PC-9 (cell line): ENCODE data around the gene KL. TPM values are rescaled to one million over a fixed set of nuclear protein-coding genes. Genes with fewer than 3 reads are reported as not detected.

ENCODE experiments used
- BruUV-seq: library from RNA; stranded (reverse); fragments of 400-500 nt; replicated peaks from 2 replicates; lab custom pipeline; 2021; lab: Mats Ljungman, UMichigan
- CTCF ChIA-PET: fragments of 300-600 bp; sonication (Branson Sonifier 250); formaldehyde crosslinking; loops from one replicate; lab custom pipeline; 2022; ENCODE audit warnings: antibody characterized with exemption; lab: Charles Lee
- POLR2A ChIA-PET: fragments of 300-600 bp; sonication (Branson Sonifier 250); formaldehyde crosslinking; loops from one replicate; lab custom pipeline; 2022; ENCODE audit warnings: antibody characterized with exemption; ENCODE audit not compliant: unreplicated experiment; lab: Charles Lee
- DNase-seq, 2 experiments: peaks; one replicate each; pipeline versions ENCODE4 v3.0.0 to v3.0.0-alpha.2; 2015 to 2022; ENCODE audit warnings: mixed read lengths in 1 of 2
- H2AFZ ChIP-seq: fragments of 200-600 bp; sonication (generic); 2 replicates; pipeline ENCODE4 v1.8.1; 2017; ENCODE audit warnings: antibody characterized with exemption
- H3F3A ChIP-seq: fragments of 200-600 bp; sonication (generic); 2 replicates; pipeline ENCODE4 v1.8.1; 2017; ENCODE audit warnings: antibody characterized with exemption, mild to moderate bottlenecking, low read depth; ENCODE audit not compliant: insufficient read depth
- H3K27ac ChIP-seq: fragments of 200-600 bp; sonication (generic); 2 replicates; pipeline ENCODE4 v1.6.1; 2016; ENCODE audit warnings: mixed run types
- H3K27me3 ChIP-seq: fragments of 200-600 bp; sonication (generic); 2 replicates; pipeline ENCODE4 v1.6.1; 2016; ENCODE audit warnings: low read depth, mixed run types; ENCODE audit not compliant: insufficient read depth
- H3K36me3 ChIP-seq: fragments of 200-600 bp; sonication (generic); 2 replicates; pipeline ENCODE4 v1.6.1; 2016; ENCODE audit warnings: low read depth, mixed run types
- H3K4me1 ChIP-seq: fragments of 200-600 bp; sonication (generic); replicated peaks from 2 replicates; pipeline ENCODE4 v1.6.1; 2016; ENCODE audit warnings: mixed run types; ENCODE audit not compliant: insufficient read depth
- H3K4me2 ChIP-seq: fragments of 200-600 bp; sonication (generic); 2 replicates; pipeline ENCODE4 v1.6.1; 2017; ENCODE audit warnings: mixed run types
- H3K4me3 ChIP-seq: fragments of 200-600 bp; sonication (generic); 2 replicates; pipeline ENCODE4 v1.6.1; 2016; ENCODE audit warnings: mixed run types
- H3K79me2 ChIP-seq: fragments of 200-600 bp; sonication (generic); 2 replicates; pipeline ENCODE4 v1.6.1; 2017; ENCODE audit warnings: low read depth, mixed run types
- H3K9me2 ChIP-seq: fragments of 200-600 bp; sonication (generic); 2 replicates; pipeline ENCODE4 v1.8.1; 2017; ENCODE audit warnings: mild to moderate bottlenecking; ENCODE audit not compliant: insufficient read depth
- H3K9me3 ChIP-seq: fragments of 200-600 bp; sonication (generic); 2 replicates; pipeline ENCODE4 v1.8.1; 2016; ENCODE audit warnings: low read depth; ENCODE audit not compliant: insufficient read depth
- H4K20me1 ChIP-seq: fragments of 200-600 bp; sonication (generic); 2 replicates; pipeline ENCODE4 v1.8.1; 2017; ENCODE audit not compliant: insufficient read depth
- EZH2 ChIP-seq: fragments of 200-600 bp; sonication (generic); IDR thresholded peaks from 2 replicates; pipeline ENCODE4 v1.8.0; 2017; ENCODE audit warnings: antibody characterized with exemption, low read depth
- intact Hi-C: fragments of 100-400 bp; cut with micrococcal nuclease; formaldehyde crosslinking; loops from one replicate; pipeline ENCODE4 v1.10.0; 2022; ENCODE audit not compliant: unreplicated experiment
- total RNA-seq: library from RNA; stranded (reverse); gene quantifications from 2 replicates; pipeline ENCODE4 v1.2.3, GENCODE V29; 2021
- TF ChIP-seq, protein P1 (sequence below): fragments of 200-600 bp; sonication (generic); conservative IDR thresholded peaks from 2 replicates; pipeline ENCODE4 v1.6.1; 2017; ENCODE audit warnings: mixed run types, antibody characterized with exemption, mild to moderate bottlenecking, moderate library complexity

KL gene
- total RNA-seq, 1 experiment from 2014 or later, result 1.4 TPM

DNA sequence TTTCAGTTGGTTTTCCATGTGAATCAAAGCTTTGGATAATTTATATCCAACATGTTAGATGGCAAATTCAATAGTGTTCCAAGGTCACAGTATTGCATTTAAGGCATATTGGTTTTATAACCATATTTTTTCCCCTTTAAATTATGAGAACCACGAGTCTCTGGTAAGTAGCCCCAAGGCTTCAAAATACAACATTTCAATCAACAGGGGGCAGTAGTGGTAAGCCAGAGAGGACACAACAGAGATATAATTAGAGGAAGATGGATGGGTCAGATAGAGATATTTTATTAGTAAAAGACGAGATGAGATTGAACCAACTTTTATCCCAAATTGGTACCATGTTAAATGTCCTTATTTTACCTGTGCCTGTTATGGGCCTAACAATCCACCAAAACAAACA is 53.1 kb downstream of the KL start:
- Histone ChIP-seq H3K27ac (no peak overlapping the region), H3K79me2 (no peaks in the 10 kb centered on the region), H2AFZ (no peak overlapping the region), H3K9me2 (no peaks in the 10 kb centered on the region), H3F3A (no peaks in the 10 kb centered on the region), H3K27me3 (no peaks in the 10 kb centered on the region), H4K20me1 (no peaks in the 10 kb centered on the region), H3K4me1 (no peaks in the 10 kb centered on the region), H3K36me3 (no peaks in the 10 kb centered on the region), H3K4me2 (no peak overlapping the region), H3K9me3 (no peaks in the 10 kb centered on the region; the same call in 1 of the 2 replicates), H3K4me3 (no peak overlapping the region)
- TF ChIP-seq, protein P1, sequence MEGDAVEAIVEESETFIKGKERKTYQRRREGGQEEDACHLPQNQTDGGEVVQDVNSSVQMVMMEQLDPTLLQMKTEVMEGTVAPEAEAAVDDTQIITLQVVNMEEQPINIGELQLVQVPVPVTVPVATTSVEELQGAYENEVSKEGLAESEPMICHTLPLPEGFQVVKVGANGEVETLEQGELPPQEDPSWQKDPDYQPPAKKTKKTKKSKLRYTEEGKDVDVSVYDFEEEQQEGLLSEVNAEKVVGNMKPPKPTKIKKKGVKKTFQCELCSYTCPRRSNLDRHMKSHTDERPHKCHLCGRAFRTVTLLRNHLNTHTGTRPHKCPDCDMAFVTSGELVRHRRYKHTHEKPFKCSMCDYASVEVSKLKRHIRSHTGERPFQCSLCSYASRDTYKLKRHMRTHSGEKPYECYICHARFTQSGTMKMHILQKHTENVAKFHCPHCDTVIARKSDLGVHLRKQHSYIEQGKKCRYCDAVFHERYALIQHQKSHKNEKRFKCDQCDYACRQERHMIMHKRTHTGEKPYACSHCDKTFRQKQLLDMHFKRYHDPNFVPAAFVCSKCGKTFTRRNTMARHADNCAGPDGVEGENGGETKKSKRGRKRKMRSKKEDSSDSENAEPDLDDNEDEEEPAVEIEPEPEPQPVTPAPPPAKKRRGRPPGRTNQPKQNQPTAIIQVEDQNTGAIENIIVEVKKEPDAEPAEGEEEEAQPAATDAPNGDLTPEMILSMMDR, result no peak
- no peak for TF ChIP-seq EZH2
- BruUV-seq, result no TSS peak
- no peak for DNase-seq
- ChIA-PET POLR2A (no interaction called here), CTCF (no interaction called here)
- intact Hi-C loops, result no loop called here

DNA sequence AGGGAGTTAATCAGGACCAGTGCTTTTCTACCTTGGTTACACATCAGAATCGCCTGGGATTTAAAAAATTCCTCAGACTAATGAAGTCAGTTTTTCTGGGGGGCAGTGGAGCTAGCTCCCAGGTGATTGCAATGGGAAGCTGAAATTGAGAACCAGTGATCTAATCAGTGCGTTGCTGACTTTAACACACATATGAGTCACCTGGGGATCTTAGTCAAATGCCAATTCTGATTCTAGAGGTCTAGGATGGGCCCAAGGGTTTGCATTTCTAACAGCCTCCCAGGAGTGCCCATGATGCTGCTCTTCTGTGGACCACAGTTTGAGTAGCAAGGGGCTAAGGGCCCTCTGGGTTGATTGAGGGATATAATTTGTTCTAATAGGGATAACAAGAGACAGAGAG is 54.5 kb downstream of the KL start:
- Histone ChIP-seq H3K9me2 (no peaks in the 10 kb centered on the region), H3K9me3 (no peaks in the 10 kb centered on the region; the same call in 1 of the 2 replicates), H3K36me3 (no peaks in the 10 kb centered on the region), H3K4me2 (no peak overlapping the region), H3F3A (no peaks in the 10 kb centered on the region), H3K4me1 (no peaks in the 10 kb centered on the region), H2AFZ (no peak overlapping the region), H3K4me3 (no peak overlapping the region), H3K27ac (no peak overlapping the region), H3K27me3 (no peaks in the 10 kb centered on the region), H4K20me1 (no peaks in the 10 kb centered on the region), H3K79me2 (no peaks in the 10 kb centered on the region)
- intact Hi-C loops, result no loop called here
- no TSS peak for BruUV-seq
- ChIA-PET CTCF (no interaction called here), POLR2A (no interaction called here)
- no peak for DNase-seq
- TF ChIP-seq, protein P1, result no peak
- no peak for TF ChIP-seq EZH2

DNA sequence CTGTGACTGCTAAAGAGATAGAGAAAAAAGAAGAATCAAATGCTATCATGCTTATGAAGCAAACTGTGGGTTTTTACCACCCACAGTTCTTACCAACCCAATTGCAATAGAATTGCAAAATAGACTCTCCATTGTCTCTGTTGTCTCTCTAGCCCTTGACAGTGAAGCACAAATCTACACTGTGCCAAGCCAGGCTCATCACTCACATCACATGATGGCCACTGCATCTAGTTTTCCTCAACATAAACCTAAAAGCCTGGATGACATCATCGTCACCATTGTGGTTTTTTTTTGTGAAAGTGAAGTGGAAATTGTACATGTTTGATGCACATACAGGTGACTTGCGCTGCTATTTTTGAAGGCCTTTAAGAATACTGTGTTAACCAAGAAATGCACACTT is 56.1 kb downstream of the KL start:
- Histone ChIP-seq H3K4me2 (no peak overlapping the region), H3K9me2 (no peaks in the 10 kb centered on the region), H3K4me3 (no peak overlapping the region), H2AFZ (no peak overlapping the region), H4K20me1 (no peaks in the 10 kb centered on the region), H3K27me3 (no peaks in the 10 kb centered on the region), H3K36me3 (no peaks in the 10 kb centered on the region), H3K79me2 (no peaks in the 10 kb centered on the region), H3K4me1 (no peaks in the 10 kb centered on the region), H3F3A (no peaks in the 10 kb centered on the region), H3K9me3 (no peaks in the 10 kb centered on the region; the same call in 1 of the 2 replicates), H3K27ac (no peak overlapping the region)
- no peak for TF ChIP-seq EZH2
- TF ChIP-seq, protein P1, result no peak
- ChIA-PET POLR2A (no interaction called here), CTCF (no interaction called here)
- DNase-seq, result no peak
- no TSS peak for BruUV-seq
- intact Hi-C loops, result no loop called here
